Ovary (tissue), 3 donors: ENCODE measurements around the gene CLIC4.

Experiments
- CTCF ChIP-seq, 3 donors: fragments of 450-650 bp in 2 of 3; fragments of 200-600 bp in 1 of 3; IDR thresholded peaks; one replicate each; pipeline versions ENCODE4 v1.5.1 to v1.8.0; 2016 to 2022; ENCODE audit warnings: antibody characterized with exemption in 3 of 3, mild to moderate bottlenecking in 1 of 3
- POLR2A ChIP-seq: fragments of 450-650 bp; IDR thresholded peaks from one replicate; pipeline ENCODE4 v1.6.1; 2017; ENCODE audit warnings: antibody characterized with exemption, mild to moderate bottlenecking, moderate library complexity
- donor health status: DM: no; HTN: no; CAD: no.

GRCh38 chr1:24859063-24860010, 114.1 kb downstream of the CLIC4 start:
- TF ChIP-seq POLR2A (no peak), CTCF (IDR thresholded peaks at IDR 0.05) (no peak)
